ENCODE results near the gene JUP. TPM values are rescaled to one million over a fixed set of nuclear protein-coding genes. Genes with fewer than 3 reads are reported as not detected.
A peak's percentile ranks its signal among the peaks of the same experiment; 100 is the strongest.
"Not testable (repeated sequence)": the region's sequence is repeated elsewhere in the genome, so short reads cannot be mapped to it uniquely, and the experiment has no call there.

JUP gene
- total RNA-seq = 100 to 1,000 TPM; 146 to 266 TPM

GRCh38 chr17:41786227-41787020 is at the start of gene JUP:
TSS of gene JUP (minus strand) at chr17:41786711. CDS start at chr17:41771854, 14,857 bp downstream.
- Histone ChIP-seq H3K27ac (peak within 1 kb of the TSS; percentile 96 to 99), H3K36me3 (no peaks in the 10 kb centered on the region), H3K4me1 (replicated peaks) (peaks cover 15% of the 10 kb centered on the region), H3K27me3 (replicated peaks; ENCODE audit: insufficient read depth) (no peaks in the 10 kb centered on the region), H3K4me3 (peak within 1 kb of the TSS; percentile 74 to 95), H3K9me3 (no peaks in the 10 kb centered on the region)
- under 1% methylated on average over 77 of the region's 79 CpGs for WGBS
- no peak for TF ChIP-seq POLR2AphosphoS5 (IDR thresholded peaks at IDR 0.05)
- peak; percentile 63 to 89 (median 74) for TF ChIP-seq CTCF (IDR thresholded peaks at IDR 0.05)
- TF ChIP-seq POLR2A (IDR thresholded peaks at IDR 0.05) = peak; percentile 99
- intact Hi-C loops (cut with DNase I) = no loop called here
- DNase-seq (ENCODE audit: low spot score) = peak; percentile 100

GRCh38 chr17:41835800-41836549 is 49.5 kb upstream of the JUP start, which contains the start of gene NT5C3B:
TSS of gene NT5C3B (minus strand) at chr17:41836232. CDS start at chr17:41836193, 39 bp downstream.
- Histone ChIP-seq H3K27me3 (replicated peaks; ENCODE audit: insufficient read depth) (no peaks in the 10 kb centered on the region), H3K4me3 (peak within 1 kb of the TSS; percentile 79 to 88), H3K4me1 (replicated peaks) (no peaks in the 10 kb centered on the region), H3K36me3 (peaks cover 0 to 5% of the 10 kb centered on the region in 2 donors), H3K27ac (peak within 1 kb of the TSS; percentile 79 to 80), H3K9me3 (no peaks in the 10 kb centered on the region)
- under 1% methylated on average over 51 of the region's 72 CpGs for WGBS
- TF ChIP-seq POLR2AphosphoS5 (IDR thresholded peaks at IDR 0.05) (peak; percentile 21), POLR2A (IDR thresholded peaks at IDR 0.05) (peak; percentile 18), CTCF (IDR thresholded peaks at IDR 0.05) (no peak)
- peak; percentile 39 for DNase-seq (ENCODE audit: low spot score)
- intact Hi-C loops (cut with DNase I) = no loop called here

DNA sequence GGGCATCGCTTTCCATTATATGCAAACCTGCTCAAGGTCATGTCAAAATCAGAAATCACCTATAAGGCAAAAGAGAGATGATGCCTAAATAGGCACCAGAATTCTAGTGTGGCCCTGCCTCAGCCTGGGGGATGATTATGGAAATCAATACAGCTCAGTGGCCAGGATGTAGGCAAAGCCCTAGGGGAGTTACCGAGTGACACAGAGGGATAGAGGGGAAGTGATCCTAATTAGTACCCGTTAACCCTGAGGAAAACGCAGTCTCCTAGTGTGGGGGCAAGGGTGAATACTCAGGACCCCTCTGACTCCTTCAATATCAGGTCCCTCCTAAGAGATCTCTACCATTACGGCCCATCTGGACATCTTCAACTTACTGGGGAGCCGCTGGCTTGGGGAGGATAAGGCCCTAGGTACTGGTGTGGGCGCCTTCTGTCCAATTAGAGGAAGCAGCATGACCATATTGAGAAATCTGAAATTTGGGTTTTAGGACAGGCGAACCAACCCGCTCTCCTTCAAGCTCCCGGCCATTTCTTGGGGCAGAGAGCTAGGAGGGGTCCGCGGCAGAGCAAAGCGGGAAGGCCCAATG is 48.8 kb upstream of the JUP start:
- intact Hi-C loops (cut with DNase I) = no loop called here
- 10% methylated on average over 13 of the region's 13 CpGs for WGBS
- peaks cover 0 to 5% of the 10 kb centered on the region in 2 donors for H3K36me3 ChIP-seq
- no peak for DNase-seq (ENCODE audit: low spot score)
- no peaks in the 10 kb centered on the region for H3K9me3 ChIP-seq
- H3K4me1 ChIP-seq (replicated peaks) = no peaks in the 10 kb centered on the region
- peak overlapping the region; percentile 79 to 88 for H3K4me3 ChIP-seq
- no peaks in the 10 kb centered on the region for H3K27me3 ChIP-seq (replicated peaks; ENCODE audit: insufficient read depth)
- H3K27ac ChIP-seq = peak overlapping the region; percentile 79 to 80
- TF ChIP-seq CTCF (IDR thresholded peaks at IDR 0.05) (no peak), POLR2A (IDR thresholded peaks at IDR 0.05) (no peak), POLR2AphosphoS5 (IDR thresholded peaks at IDR 0.05) (no peak)

- intact Hi-C loops (cut with DNase I); H3K4me1 ChIP-seq (replicated peaks); DNase-seq (ENCODE audit: low spot score); H3K27me3 ChIP-seq (replicated peaks; ENCODE audit: insufficient read depth); H3K27ac ChIP-seq; H3K4me3 ChIP-seq; H3K9me3 ChIP-seq: not testable (repeated sequence)
- 83% methylated on average over 10 of the region's 10 CpGs for WGBS
- H3K36me3 ChIP-seq = peaks cover 5 to 12% of the 10 kb centered on the region in 2 donors
Measured at GRCh38 chr17:41829961-41830360, 43.5 kb upstream of the JUP start.

GRCh38 chr17:41825175-41825845 is 38.8 kb upstream of the JUP start:
- H3K36me3 ChIP-seq = peaks cover 6 to 7% of the 10 kb centered on the region in 2 donors
- H3K27me3 ChIP-seq (replicated peaks; ENCODE audit: insufficient read depth) = no peaks in the 10 kb centered on the region
- H3K27ac ChIP-seq = no peak overlapping the region
- intact Hi-C loops (cut with DNase I) = no loop called here
- no peak for DNase-seq (ENCODE audit: low spot score)
- no peak for TF ChIP-seq POLR2A (IDR thresholded peaks at IDR 0.05)
- no peak for TF ChIP-seq CTCF (IDR thresholded peaks at IDR 0.05)
- TF ChIP-seq POLR2AphosphoS5 (IDR thresholded peaks at IDR 0.05) = no peak
- no peak overlapping the region for H3K4me3 ChIP-seq
- 86% methylated on average over 19 of the region's 19 CpGs for WGBS
- H3K9me3 ChIP-seq = no peaks in the 10 kb centered on the region
- no peaks in the 10 kb centered on the region for H3K4me1 ChIP-seq (replicated peaks)
